HEK293 (cell line): ENCODE measurements around the gene CEP43.

Experiments used
- CTCF ChIP-seq: fragments of 450-650 bp; formaldehyde crosslinking; IDR thresholded peaks from 2 replicates; pipeline ENCODE4 v1.5.1; 2016; ENCODE audit warnings: missing biosample characterization, missing genetic modification characterization
- KLF8 ChIP-seq: fragments of 450-650 bp; formaldehyde crosslinking; IDR thresholded peaks from 2 replicates; pipeline ENCODE4 v1.5.1; 2016; ENCODE audit warnings: missing biosample characterization, missing genetic modification characterization
- PRDM10 ChIP-seq: fragments of 450-650 bp; formaldehyde crosslinking; IDR thresholded peaks from 2 replicates; pipeline ENCODE4 v1.5.1; 2016; ENCODE audit warnings: missing biosample characterization, missing genetic modification characterization
- TCF7L2 ChIP-seq: IDR thresholded peaks from 2 replicates; pipeline ENCODE4 v1.6.1; 2011; ENCODE audit warnings: low read depth, mild to moderate bottlenecking, inconsistent platforms, low read length, moderate library complexity, borderline replicate concordance
- ZEB2 ChIP-seq: fragments of 450-650 bp; formaldehyde crosslinking; IDR thresholded peaks from 2 replicates; pipeline ENCODE4 v1.5.1; 2016; ENCODE audit warnings: missing biosample characterization, missing genetic modification characterization
- ZIC2 ChIP-seq: fragments of 450-650 bp; formaldehyde crosslinking; IDR thresholded peaks from 2 replicates; pipeline ENCODE4 v1.5.1; 2016; ENCODE audit warnings: missing biosample characterization, missing genetic modification characterization
- ZNF138 ChIP-seq: fragments of 450-650 bp; formaldehyde crosslinking; IDR thresholded peaks from 2 replicates; pipeline ENCODE4 v1.5.1; 2016; ENCODE audit warnings: missing biosample characterization, missing genetic modification characterization, borderline replicate concordance
- ZNF416 ChIP-seq: fragments of 450-650 bp; formaldehyde crosslinking; IDR thresholded peaks from 2 replicates; pipeline ENCODE4 v1.5.1; 2016; ENCODE audit warnings: missing biosample characterization, missing genetic modification characterization
- ZNF548 ChIP-seq: fragments of 450-650 bp; formaldehyde crosslinking; IDR thresholded peaks from 2 replicates; pipeline ENCODE4 v1.5.1; 2016; ENCODE audit warnings: missing biosample characterization, missing genetic modification characterization
- ZNF585B ChIP-seq: fragments of 450-650 bp; formaldehyde crosslinking; IDR thresholded peaks from 2 replicates; pipeline ENCODE4 v1.5.1; 2016; ENCODE audit warnings: missing biosample characterization, missing genetic modification characterization

- TF ChIP-seq ZNF416 (tag by site-specific recombination) (no peak), CTCF (tag by site-specific recombination) (no peak), PRDM10 (tag by site-specific recombination) (no peak), ZNF585B (tag by site-specific recombination) (no peak), TCF7L2 (no peak), ZIC2 (no peak), ZNF548 (tag by site-specific recombination) (no peak), ZEB2 (tag by site-specific recombination) (no peak), ZNF138 (no peak), KLF8 (tag by site-specific recombination) (no peak)
These were observed 28.1 kb downstream of the CEP43 start for GRCh38 chr6:167027308-167027707.
